ENCODE measurements around the gene SSTR3. TPM values are rescaled to one million over a fixed set of nuclear protein-coding genes. Genes with fewer than 3 reads are reported as not detected.

Gene SSTR3
- total and polyA plus RNA-seq, 10 of the 15 experiments (the other 5 are each of a cell fraction or from before 2014, with no cell fraction given) = 0.03 to 4.5 (median 2.4) TPM

GRCh38 chr22:37193629-37194191, 18.6 kb downstream of the SSTR3 start (continued):
- TF ChIP-seq PRDM15 (CRISPR knock-in tag; IDR thresholded peaks at IDR 0.05) = no peak
- TF ChIP-seq MEF2A (IDR thresholded peaks at IDR 0.05; ENCODE audit: insufficient read depth, low read depth, low read length) = no peak
- no peak for TF ChIP-seq ZZZ3 (IDR thresholded peaks at IDR 0.05; ENCODE audit: control insufficient read depth, insufficient read length, low read depth)
- peak; percentile 47 to 48; a peak in 2 of 4 replicates for TF ChIP-seq BHLHE40 (IDR thresholded peaks at IDR 0.05; ENCODE audit: borderline replicate concordance in 1 of 2, low read depth in 2 of 2, low read length in 1 of 2)
- TF ChIP-seq RAD21 (IDR thresholded peaks at IDR 0.05; ENCODE audit: insufficient read depth, low read depth, low read length) = no peak
- no peak for TF ChIP-seq KDM1A (IDR thresholded peaks at IDR 0.05; ENCODE audit: borderline replicate concordance)
- no peak for TF ChIP-seq CREB1 (IDR thresholded peaks at IDR 0.05; ENCODE audit: low read depth)
- TF ChIP-seq ZNF207 (IDR thresholded peaks at IDR 0.05; ENCODE audit: borderline replicate concordance) = no peak; the same call in 1 of the 2 replicates
- TF ChIP-seq SP1 (IDR thresholded peaks at IDR 0.05; ENCODE audit: low read depth, low read length) = no peak
- TF ChIP-seq TCF12 (IDR thresholded peaks at IDR 0.05; ENCODE audit: low read depth, low read length) = no peak
- TF ChIP-seq KLF5 (IDR thresholded peaks at IDR 0.05; ENCODE audit: partially characterized antibody) = no peak
- no peak for TF ChIP-seq CBFB (IDR thresholded peaks at IDR 0.05; ENCODE audit: low read depth)
- no peak for TF ChIP-seq EED (IDR thresholded peaks at IDR 0.05; ENCODE audit: low read depth)
- TF ChIP-seq SREBF1 (IDR thresholded peaks at IDR 0.05; ENCODE audit: low read length) = no peak
- TF ChIP-seq ELK1 (IDR thresholded peaks at IDR 0.05; ENCODE audit: low read depth, low read length) = no peak
- peak; percentile 90 for TF ChIP-seq RELB (IDR thresholded peaks at IDR 0.05; ENCODE audit: low read depth)
- TF ChIP-seq USF2 (IDR thresholded peaks at IDR 0.05; ENCODE audit: borderline replicate concordance, low read depth, low read length) = no peak; the same call in 1 of the 2 replicates
- TF ChIP-seq SIX5 (IDR thresholded peaks at IDR 0.05; ENCODE audit: low read depth, low read length, severe bottlenecking) = no peak
- no peak for TF ChIP-seq POU2F2 (IDR thresholded peaks at IDR 0.05; ENCODE audit: borderline replicate concordance, low read depth, low read length)
- TF ChIP-seq PML (IDR thresholded peaks at IDR 0.05; ENCODE audit: low read length) = no peak
- no peak for TF ChIP-seq E4F1 (IDR thresholded peaks at IDR 0.05; ENCODE audit: borderline replicate concordance, partially characterized antibody)
- TF ChIP-seq PAX8 (IDR thresholded peaks at IDR 0.05) = no peak

All from GM12878 (cell line).